SK-N-MC (cell line): Measurements from ENCODE around the gene TPD52L1.

Experiments used
- EZH2 ChIP-seq: fragments of 200-600 bp; sonication (generic); IDR thresholded peaks from one replicate; pipeline ENCODE4 v1.6.1; 2017; ENCODE audit warnings: antibody characterized with exemption
- FOXP2 ChIP-seq: optimal IDR thresholded peaks from 2 replicates; pipeline ENCODE3; 2011; ENCODE audit warnings: mild to moderate bottlenecking, moderate library complexity; ENCODE audit not compliant: insufficient read depth; ENCODE audit errors: extremely low read length, control extremely low read depth
- POLR2AphosphoS5 ChIP-seq: IDR thresholded peaks from 2 replicates; pipeline ENCODE4 v1.6.1; 2012; ENCODE audit warnings: mild to moderate bottlenecking, low read depth, low read length, borderline replicate concordance

DNA sequence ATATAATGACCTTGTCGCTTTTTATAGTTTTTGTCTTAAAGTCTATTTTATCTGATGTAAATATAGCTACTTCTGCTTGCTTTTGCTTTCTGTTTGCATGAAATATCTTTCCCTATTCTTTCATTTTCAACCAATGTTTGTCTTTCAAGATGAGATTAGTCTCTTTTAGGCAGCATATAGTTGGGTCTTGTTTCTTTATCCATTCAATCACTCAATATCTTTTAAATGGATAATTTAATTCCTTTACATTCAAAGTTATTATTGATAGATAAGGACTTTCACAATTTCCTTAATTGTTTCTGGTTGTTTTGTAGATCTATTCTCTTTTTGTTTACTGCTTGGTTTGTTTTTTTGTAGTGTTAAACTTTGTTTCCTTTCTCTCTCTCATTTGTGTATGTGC, 43.5 kb upstream of the TPD52L1 start:
- TF ChIP-seq EZH2 (no peak), POLR2AphosphoS5 (no peak), FOXP2 (no peak)
